Measurements from ENCODE around the gene PTPRK. TPM values are rescaled to one million over a fixed set of nuclear protein-coding genes. Genes with fewer than 3 reads are reported as not detected.
"Not testable (repeated sequence)": the region's sequence is repeated elsewhere in the genome, so short reads cannot be mapped to it uniquely, and the experiment has no call there.

Gene PTPRK
- total RNA-seq, 2 donors from 2014 or later = 23.7 to 30.2 TPM

DNA sequence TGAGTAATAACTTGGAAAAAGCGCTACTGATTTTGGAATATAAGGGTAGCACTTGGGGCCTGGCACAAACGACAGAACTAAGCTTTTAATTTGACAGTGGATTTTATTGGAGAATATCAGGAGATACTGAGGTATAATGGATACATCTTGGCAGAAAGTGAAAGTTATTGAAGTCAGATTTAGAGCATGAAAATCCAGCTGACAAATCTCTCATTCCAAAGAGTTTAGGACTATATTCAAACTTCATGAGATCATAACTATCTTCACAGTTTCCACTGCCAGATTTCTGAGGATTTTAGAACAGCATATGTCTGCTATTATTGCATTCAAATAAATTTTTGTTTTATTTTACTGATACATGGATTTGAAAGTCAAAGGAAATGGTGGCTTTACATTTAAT is 487.2 kb downstream of the PTPRK start:
- intact Hi-C loops (cut with DNase I) = no loop called here
- DNase-seq (ENCODE audit: low spot score) = no peak

DNA sequence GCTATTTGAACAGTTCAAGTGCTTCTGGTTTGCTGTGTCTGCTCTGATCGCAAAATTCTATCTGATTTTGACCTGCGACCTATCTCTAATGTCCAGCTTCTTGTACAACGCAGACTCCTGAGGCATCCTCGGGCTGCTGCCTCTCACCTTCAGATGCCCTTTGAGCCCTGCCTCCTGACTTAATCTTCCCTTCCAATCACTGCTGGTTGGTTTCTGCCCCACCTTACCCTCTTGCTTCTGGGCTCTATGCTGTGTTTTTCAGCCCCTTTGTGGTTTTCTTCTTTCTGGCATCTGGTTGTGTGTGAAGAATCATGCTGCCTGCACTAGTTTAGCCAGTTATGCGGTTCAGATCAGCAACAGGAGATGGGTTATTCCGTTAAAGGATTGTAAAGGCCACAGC is 488.4 kb downstream of the PTPRK start:
- DNase-seq (ENCODE audit: low spot score) = no peak
- intact Hi-C loops (cut with DNase I) = no loop called here

DNA sequence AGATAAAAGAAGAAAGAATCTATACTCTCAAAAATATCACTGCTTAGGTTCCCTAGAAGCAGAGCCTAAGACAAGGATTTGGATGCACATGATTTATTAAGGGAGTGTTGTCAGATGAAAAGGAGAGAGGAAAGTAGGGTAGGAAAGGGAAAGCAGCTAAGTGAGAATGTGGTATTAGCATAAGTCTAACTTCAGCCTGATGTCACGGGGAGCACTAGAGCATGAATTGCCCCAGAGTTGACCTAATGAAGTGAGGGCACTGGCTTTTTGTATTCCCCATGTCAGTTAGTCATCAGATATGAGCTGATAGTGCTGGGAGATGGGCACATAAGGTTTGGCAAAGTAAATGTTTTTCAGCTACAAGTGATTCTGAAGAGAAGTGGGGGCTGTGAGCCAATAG is 490.6 kb downstream of the PTPRK start:
- intact Hi-C loops (cut with DNase I) = loop anchor here in 1 of 2 donors (5.0 kb wide), 1 partner anchor 737 kb away; no protein-coding TSS in a partner anchor
- no peak for DNase-seq (ENCODE audit: low spot score)

DNA sequence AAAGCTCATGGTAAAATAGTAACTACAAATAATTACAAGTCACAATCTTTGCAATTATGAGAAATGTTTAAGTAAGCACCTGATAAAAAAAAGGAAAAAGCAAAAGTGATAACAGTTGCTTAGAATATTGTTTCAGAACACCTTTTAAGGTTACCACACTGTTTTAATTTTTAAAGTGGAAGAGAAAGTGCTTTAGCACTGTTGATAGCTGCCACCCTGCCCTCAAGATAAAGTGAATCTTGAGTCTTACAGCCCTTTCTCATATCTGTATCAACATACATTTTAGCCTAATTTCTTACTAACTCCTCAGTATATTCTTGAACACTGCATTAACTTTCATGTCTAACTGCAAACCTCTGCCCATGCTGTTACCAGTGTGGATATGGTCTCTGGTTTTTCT is 492.2 kb downstream of the PTPRK start:
- DNase-seq (ENCODE audit: low spot score) = no peak
- intact Hi-C loops (cut with DNase I) = loop anchor here in 1 of 2 donors (5.0 kb wide), 1 partner anchor 739 kb away; no protein-coding TSS in a partner anchor

DNA sequence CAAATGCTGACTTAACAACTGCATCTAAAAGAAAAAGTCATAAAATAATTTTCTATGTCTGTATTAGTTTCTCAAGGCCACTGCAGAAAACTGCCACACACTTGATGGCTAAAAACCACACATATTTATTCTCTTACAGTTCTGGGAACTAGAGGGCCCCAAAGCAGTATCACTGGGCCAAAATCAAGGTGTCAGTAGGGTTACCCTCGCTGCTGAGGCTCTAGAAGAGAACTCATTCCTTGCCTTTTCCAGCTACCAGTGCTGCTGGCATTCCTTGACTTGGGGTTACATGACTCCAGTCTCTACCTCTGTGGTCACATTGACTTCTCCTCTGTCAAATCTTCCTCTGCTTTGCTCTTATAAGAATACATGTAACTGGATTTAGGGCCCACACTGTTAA is 494.9 kb downstream of the PTPRK start:
- no peak for DNase-seq (ENCODE audit: low spot score)
- intact Hi-C loops (cut with DNase I) = loop anchor here in 1 of 2 donors (5.0 kb wide), 1 partner anchor 742 kb away; no protein-coding TSS in a partner anchor

DNA sequence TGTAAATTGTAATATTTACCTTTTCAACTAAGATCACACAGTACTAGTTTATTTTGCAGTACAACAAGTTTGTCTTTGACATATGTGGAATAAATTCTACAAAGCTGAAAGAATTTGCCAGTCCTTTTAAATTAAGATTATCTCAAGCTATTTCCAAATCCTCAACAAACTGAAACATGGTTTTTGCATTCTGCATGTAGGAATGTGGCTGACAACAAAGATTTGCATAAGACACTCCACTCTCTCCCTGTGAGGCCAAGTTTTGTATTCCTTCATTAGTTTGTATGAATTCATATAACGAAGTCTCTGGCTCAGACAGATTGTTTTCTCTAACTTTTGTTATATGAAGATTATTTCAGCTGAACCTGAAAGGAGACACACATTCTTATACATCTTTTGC is 495.4 kb downstream of the PTPRK start:
- DNase-seq (ENCODE audit: low spot score) = no peak

DNA sequence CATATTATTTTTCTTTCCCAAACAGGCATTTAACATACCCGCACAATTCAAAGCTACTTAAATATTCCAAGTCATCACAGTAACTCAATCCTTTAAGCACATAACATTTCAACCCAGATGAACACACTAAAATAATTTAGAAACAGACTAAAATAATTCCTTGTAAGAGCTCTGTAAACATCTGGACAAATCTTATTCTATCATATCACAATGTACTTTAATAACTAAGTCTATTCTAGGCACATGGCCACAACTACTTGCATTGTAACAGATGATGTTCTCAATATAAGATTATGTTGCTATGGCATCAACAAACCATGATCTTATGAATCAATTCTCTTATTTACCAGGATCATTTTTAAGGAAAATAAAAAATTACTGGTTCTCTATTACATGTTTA is 496.4 kb downstream of the PTPRK start:
- no peak for DNase-seq (ENCODE audit: low spot score)
- intact Hi-C loops (cut with DNase I) = no loop called here

More for the DNA sequence above, 495.4 kb downstream of the PTPRK start:
- intact Hi-C loops (cut with DNase I) = loop anchor here in 1 of 2 donors (5.0 kb wide), 1 partner anchor 742 kb away; no protein-coding TSS in a partner anchor

DNA sequence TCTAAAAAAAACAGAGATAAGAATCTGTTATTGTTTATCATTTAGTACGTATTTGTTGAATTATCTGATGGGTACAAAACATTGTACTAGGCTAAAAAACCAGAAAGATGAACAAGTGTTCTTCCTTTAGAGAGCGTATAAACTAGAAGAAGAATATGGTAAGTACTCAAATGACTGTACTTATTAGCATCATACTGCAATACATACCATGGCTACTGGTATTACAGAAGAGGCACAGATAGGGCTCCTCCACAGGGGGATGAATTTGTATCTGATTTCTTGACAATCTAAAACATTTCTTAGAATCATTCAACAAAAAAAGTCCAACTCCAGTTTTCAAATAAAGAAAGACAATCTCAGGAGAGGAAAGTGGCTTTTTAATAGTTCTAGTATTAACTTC is 501.6 kb downstream of the PTPRK start:
- DNase-seq (ENCODE audit: low spot score) = no peak
- intact Hi-C loops (cut with DNase I) = no loop called here

DNA sequence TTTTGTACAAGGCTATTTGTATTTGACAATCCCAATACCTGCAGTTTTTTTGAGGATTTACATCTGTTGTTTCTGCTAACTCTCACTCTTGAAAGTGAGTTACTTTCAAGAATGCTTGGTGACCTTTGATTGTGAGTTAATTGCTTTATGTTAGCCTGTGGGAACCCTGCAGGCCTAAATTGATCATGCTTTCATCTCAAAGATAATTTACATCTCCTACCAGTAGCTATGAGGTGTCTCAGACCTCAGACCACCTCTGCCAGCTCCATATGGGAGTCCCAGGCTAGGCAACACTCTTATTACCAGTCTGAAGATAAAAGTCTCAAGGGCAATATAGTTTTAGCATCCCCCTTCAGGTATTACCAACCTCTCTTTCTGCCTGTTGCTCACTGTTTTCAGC is 503.1 kb downstream of the PTPRK start:
- no peak for DNase-seq (ENCODE audit: low spot score)
- intact Hi-C loops (cut with DNase I) = no loop called here

DNA sequence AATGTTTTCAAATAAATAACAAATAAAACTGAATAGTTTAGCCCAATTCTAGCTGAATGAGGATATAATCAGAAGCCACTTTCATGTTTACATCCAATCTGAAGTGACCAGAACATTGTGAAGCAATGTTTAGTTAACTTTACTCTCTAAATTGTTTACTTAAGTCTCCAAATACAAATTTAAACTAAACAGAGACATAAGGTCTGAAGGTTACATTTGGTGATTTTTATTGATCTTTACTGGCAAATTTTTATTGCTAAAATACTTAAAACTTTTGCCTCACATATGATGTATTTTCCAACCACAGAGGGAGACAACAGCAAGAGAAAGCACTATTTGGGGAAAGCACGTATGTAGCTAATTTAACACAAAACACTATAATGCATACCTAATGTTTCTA is 512.7 kb downstream of the PTPRK start:
- no peak for DNase-seq (ENCODE audit: low spot score)
- intact Hi-C loops (cut with DNase I) = no loop called here

DNA sequence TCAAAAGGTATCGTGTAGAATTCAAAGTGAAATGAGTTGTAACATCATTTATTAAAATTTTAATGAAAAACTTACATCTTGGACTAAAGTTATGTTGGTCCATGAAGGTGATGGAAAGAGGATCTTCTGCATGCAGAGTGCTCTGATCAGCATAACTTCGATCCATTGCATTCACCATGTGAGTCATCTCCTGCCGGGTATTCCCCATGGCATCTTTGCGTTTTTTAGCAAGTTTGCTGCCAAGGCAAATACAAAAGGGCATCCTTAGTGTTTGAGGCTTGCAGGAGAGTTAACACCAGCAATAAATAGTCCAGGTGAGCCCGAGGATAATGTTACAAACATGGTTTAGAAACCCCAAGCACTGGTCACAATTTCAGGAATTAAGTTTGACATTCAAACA is 515.4 kb downstream of the PTPRK start:
- intact Hi-C loops (cut with DNase I) = no loop called here
- no peak for DNase-seq (ENCODE audit: low spot score)

DNA sequence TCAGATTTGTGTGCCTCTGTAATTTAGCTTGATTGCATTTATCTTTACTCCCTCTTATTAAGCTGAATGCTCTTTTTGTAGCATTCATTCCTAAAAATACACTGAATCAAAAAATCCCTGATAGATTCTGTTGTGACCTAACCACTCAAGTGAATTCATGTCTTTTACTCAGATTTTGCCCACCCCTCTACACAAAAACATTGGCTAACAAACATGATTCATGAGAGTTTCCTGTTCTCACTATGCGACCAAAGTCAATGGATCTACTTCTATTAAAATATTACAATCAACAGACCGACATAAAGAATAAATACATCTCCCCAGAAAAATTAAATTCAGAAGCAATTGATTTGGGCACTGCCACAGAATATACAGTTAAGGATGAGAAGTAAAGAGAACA is 520.0 kb downstream of the PTPRK start:
- intact Hi-C loops (cut with DNase I) = no loop called here
- no peak for DNase-seq (ENCODE audit: low spot score)

DNA sequence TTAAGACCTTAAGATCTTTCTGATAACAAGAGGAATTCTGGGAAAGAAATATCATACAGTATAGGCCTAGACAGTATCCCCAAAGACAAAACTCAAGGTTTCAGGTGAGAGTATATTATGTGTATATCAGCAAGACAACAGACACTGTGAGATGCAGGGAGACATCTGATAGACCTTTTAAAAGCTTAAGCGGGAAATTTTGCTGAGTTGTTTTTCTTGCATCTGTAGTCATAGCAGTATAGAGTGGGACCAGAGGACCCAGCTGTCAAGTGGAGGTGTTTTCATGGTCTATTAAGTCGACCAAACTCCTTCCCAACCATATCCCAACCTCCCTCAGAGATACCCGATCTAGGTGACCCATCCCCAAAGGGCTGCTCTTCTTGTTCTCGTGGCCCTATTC is 521.4 kb downstream of the PTPRK start:
- no peak for DNase-seq (ENCODE audit: low spot score)
- intact Hi-C loops (cut with DNase I) = no loop called here

DNA sequence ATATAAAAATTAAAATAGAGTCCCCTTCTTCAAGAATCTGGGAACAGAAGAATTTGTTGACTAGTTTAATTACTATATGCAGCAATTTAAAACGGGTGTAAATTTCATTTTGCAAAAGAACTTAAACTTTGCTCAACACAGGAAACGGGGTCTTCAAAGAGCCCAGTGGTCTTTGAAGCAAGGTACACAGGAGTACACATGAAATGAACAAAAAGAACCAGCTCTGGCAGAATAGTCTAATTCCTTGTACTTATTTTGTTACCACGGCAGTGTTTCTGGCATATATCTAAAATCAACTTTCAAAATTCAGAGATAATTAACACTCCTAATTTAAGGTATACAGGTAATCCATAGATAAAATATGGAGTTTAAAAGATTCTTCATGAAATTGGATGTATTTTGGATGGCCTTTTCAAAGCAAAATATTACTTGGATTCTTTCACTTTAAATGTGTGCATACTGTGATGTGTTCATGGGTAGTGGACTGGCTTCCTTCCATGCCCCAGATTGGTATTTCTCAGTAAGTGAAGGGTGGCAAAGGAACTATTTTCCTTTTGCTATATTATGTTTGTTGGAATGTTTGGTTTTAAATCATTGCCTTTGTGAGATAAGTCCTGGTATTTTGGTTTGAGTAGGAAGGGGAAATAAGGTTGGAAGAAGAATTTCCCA is 522.8 kb downstream of the PTPRK start:
- DNase-seq (ENCODE audit: low spot score) = no peak
- intact Hi-C loops (cut with DNase I) = no loop called here

DNA sequence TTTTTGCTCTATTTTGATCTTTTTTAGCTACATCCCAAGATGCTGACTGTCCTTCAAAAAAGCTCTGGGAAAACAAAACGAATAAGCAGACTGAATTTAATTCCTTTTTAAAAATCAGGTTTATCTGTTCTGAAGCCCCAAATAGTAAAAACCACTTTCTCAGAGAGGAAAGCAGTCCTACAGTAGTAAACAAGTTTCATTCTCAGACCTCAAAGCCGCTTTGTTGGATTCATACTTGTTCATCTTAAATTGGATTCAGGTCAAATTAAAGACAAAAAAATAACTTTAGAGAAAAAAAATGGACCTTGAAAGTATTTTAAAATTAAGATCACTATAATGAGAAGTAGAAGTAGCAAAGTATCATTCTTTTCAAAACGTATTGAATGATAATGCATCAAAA is 523.5 kb downstream of the PTPRK start:
- no peak for DNase-seq (ENCODE audit: low spot score)
- intact Hi-C loops (cut with DNase I) = no loop called here

DNA sequence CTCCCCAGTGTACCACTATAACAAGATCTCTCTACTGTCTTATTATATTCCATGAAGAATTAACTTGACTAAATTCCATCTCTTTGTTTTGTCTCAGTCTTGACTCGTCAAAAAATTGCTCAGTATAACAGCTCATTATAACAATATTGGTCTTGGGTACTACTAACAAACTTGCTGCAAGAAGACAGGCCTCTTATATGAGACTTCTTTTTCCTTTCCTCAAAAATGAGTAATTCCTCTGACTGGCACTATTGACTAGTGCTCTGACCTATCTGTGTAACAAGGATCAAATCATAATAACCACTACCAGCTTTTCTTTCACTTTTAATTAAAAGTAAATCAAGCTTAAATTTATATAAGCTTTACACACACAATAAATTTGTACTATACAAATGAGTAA is 528.3 kb downstream of the PTPRK start:
- intact Hi-C loops (cut with DNase I) = no loop called here
- DNase-seq (ENCODE audit: low spot score) = no peak

DNA sequence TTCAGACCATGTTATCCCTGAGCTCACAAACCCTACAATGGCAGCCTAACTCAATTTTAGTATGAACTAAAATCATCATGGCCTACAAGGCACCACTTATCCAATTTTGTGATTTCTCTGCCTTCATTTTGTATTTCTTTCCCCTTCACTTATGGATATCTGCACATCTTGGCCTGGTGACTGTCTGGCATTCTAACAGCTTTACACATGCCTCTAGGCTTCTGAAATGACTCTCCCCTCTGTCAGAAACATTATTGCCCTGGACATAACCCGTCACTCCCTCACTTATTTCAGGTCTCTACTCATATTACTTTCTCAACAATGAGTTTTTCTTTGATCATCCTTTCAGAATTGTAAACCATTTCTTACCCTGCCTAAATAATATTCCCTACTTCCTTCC is 530.3 kb downstream of the PTPRK start:
- no peak for DNase-seq (ENCODE audit: low spot score)
- intact Hi-C loops (cut with DNase I) = no loop called here

DNA sequence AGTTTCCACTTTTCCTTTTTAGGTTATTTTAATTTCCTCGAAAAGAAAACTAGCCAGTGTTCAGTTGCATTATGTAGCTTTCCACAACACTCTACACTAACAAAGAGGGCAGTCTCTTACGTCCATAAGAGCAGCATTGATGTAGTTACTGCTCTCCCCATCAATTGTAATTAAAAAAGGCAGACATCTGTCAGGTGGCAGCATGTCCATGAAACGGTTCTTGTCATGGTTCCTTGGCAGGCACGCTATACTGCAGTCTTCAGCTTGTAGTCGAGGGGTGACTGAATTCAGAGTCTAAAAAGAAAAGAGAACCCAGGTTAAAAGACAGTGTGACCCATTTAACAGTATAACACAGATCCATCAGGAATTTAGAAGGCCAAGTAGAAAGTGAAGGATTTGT is 539.4 kb downstream of the PTPRK start:
- intact Hi-C loops (cut with DNase I) = no loop called here
- no peak for DNase-seq (ENCODE audit: low spot score)

DNA sequence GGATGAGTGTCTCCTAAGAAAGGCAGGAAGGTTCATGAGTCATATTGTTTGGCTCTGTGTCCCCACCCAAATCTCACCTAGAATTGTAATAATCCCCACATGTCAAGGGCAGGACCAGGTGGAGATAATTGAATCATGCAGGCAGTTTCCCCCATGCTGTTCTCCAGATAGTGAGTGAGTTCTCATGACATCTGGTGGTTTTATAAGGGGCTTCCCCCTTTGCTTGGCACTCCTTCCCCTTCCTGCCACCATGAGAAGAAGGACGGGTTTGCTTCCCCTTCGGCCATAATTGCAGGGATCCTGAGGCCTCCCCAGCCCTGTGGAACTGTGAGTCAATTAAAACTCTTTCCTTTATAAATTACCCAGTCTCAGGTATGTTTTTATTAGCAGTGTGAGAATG is 542.2 kb downstream of the PTPRK start:
- DNase-seq (ENCODE audit: low spot score); intact Hi-C loops (cut with DNase I): not testable (repeated sequence)

DNA sequence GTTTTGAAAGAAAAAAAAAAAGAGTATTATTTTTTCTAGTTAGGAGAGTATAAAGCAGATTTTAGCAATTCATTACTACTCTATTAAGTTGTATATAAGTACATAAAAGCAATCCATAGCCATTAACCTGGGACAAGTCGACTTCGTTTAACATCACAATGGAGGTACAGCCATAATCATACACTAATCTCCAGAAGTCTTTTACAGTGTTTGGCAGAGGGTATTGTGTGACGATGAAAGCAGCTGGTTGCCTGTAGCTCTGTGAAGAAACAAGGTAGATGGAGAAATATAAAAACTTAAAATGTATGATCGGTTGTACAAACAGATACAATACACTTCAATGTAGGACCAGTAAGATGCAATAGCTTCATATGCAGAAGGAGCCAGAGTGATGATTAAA is 543.6 kb downstream of the PTPRK start:
- DNase-seq (ENCODE audit: low spot score) = no peak
- intact Hi-C loops (cut with DNase I) = no loop called here

DNA sequence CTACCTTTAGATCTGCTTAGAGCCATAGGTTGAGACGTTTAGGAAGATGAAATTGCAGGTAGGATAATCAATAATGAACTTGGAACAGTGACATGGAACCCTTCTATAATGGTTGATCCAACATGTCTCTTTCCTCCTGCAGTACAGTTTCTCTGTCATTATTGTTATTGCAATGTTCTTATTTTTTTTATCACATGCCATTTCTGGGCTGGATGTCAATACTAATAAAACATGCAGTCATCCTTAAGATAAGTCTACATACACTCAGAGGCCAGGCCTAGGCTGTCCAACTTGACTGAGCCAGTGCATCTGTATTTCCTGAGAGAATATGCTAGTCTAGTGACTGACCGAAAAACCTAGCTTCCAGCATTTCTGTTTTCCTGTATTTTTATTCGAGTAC is 544.3 kb downstream of the PTPRK start:
- DNase-seq (ENCODE audit: low spot score) = no peak
- intact Hi-C loops (cut with DNase I) = no loop called here

DNA sequence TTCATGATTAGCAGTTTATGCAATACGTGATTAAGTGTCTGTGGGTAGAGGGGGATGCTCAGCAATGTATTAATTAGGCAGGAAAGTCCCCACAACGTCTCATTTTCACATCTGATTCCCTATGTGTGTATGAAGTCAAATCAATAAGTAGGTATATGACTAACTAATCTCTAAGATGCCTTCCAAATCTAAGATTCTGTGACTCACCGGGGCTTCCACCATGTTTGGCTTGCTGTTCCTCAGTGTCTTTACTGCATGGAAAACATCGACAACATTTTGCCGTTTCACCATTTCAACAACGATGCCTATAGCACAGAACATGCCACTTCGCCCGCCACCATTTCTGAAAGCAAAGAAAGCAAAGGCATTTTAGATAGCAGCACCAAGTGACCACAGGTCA is 547.6 kb downstream of the PTPRK start:
- no peak for DNase-seq (ENCODE audit: low spot score)
- intact Hi-C loops (cut with DNase I) = no loop called here
